GM12878 (cell line): ENCODE data around the gene RGMB. TPM values are rescaled to one million over a fixed set of nuclear protein-coding genes. Genes with fewer than 3 reads are reported as not detected.

ENCODE experiments used
- ATAC-seq: fragments of 200-7000 bp; cut with Tn5 transposase; 3 replicates; pipeline ENCODE4 v1.9.1; 2020; ENCODE audit warnings: mild to moderate bottlenecking, moderate library complexity
- BruUV-seq: library from RNA; stranded (reverse); fragments of 400-500 nt; replicated peaks from 2 replicates; lab custom pipeline; 2021; lab: Mats Ljungman, UMichigan
- CTCF ChIA-PET: fragments of 300-600 bp; sonication (Branson Sonifier 250); formaldehyde crosslinking; extraction: SDS; loops from one replicate; lab custom pipeline; 2021; ENCODE audit warnings: inconsistent platforms; lab: Yijun Ruan, JAX
- POLR2A ChIA-PET: fragments of 350-600 bp; formaldehyde crosslinking; extraction: SDS; loops from one replicate; lab custom pipeline; 2021; ENCODE audit warnings: inconsistent platforms; lab: Charles Lee
- RAD21 ChIA-PET: fragments of 300-600 bp; sonication (Branson Sonifier 250); formaldehyde crosslinking; loops from one replicate; lab custom pipeline; 2023; ENCODE audit warnings: antibody characterized with exemption; ENCODE audit not compliant: unreplicated experiment; lab: Charles Lee
- SMC1A ChIA-PET: fragments of 300-600 bp; sonication (Branson Sonifier 250); formaldehyde crosslinking; loops from one replicate; lab custom pipeline; 2023; ENCODE audit not compliant: unreplicated experiment, uncharacterized antibody; lab: Charles Lee
- DNase-seq: peaks from one replicate; pipeline ENCODE4 v3.0.0-alpha.2; 2011; ENCODE audit warnings: low read depth, low spot score
- FAIRE-seq: peaks from 3 replicates; lab custom pipeline; 2011; peaks lifted over from hg19 to GRCh38; lab: Jason Lieb, UNC
- H2AFZ ChIP-seq: 2 replicates; pipeline ENCODE4 v1.6.0; 2011; ENCODE audit warnings: low read depth, low read length, control low read depth; ENCODE audit not compliant: control insufficient read depth
- H3K27ac ChIP-seq: 2 replicates; pipeline ENCODE4 v1.5.1; 2011; ENCODE audit warnings: control low read depth; ENCODE audit not compliant: control insufficient read depth, insufficient read depth
- H3K27me3 ChIP-seq, 2 experiments: replicated peaks in 1 of 2; 2 replicates each; pipeline versions ENCODE4 v1.6.0 to v1.6.1; 2011; ENCODE audit warnings: low read length in 1 of 2; ENCODE audit not compliant: control insufficient read depth in 2 of 2, insufficient read depth in 2 of 2
- H3K36me3 ChIP-seq, 2 experiments: 2 replicates each; pipeline ENCODE4 v1.5.1; 2011; ENCODE audit warnings: low read length in 1 of 2; ENCODE audit not compliant: control insufficient read depth in 2 of 2, insufficient read depth in 2 of 2
- H3K4me1 ChIP-seq: 2 replicates; pipeline ENCODE4 v1.6.1; 2011; ENCODE audit warnings: mild to moderate bottlenecking, low read length, moderate library complexity, mixed read lengths; ENCODE audit not compliant: control insufficient read depth, insufficient read depth
- H3K4me2 ChIP-seq: 2 replicates; pipeline ENCODE4 v1.6.0; 2011; ENCODE audit warnings: control low read depth; ENCODE audit not compliant: control insufficient read depth, insufficient read depth
- H3K4me3 ChIP-seq: fragments of 200-600 bp; sonication (generic); 2 replicates; pipeline ENCODE4 v1.5.1; 2016
- H3K79me2 ChIP-seq: 2 replicates; pipeline ENCODE4 v1.6.0; 2011; ENCODE audit warnings: low read length; ENCODE audit not compliant: control insufficient read depth, insufficient read depth
- H3K9ac ChIP-seq: 2 replicates; pipeline ENCODE4 v1.8.0; 2011; ENCODE audit warnings: low read length, control low read depth, mixed read lengths; ENCODE audit not compliant: control insufficient read depth, insufficient read depth
- H3K9me3 ChIP-seq: replicated peaks from 3 replicates; pipeline ENCODE4 v1.5.1; 2011; ENCODE audit warnings: mild to moderate bottlenecking, low read length; ENCODE audit not compliant: control insufficient read depth, insufficient read depth
- H4K20me1 ChIP-seq: 2 replicates; pipeline ENCODE4 v1.6.0; 2011; ENCODE audit not compliant: control insufficient read depth, insufficient read depth
- CHD4 ChIP-seq: fragments of 200-600 bp; sonication (generic); IDR thresholded peaks from 2 replicates; pipeline ENCODE4 v1.6.1; 2016; ENCODE audit warnings: mild to moderate bottlenecking
- GABPA ChIP-seq: IDR thresholded peaks from 2 replicates; pipeline ENCODE4 v1.6.1; 2014; ENCODE audit warnings: antibody characterized with exemption, low read depth, mild to moderate bottlenecking, inconsistent platforms
- MTA2 ChIP-seq: fragments of 450-650 bp; IDR thresholded peaks from 2 replicates; pipeline ENCODE4 v1.6.1; 2016; ENCODE audit warnings: low read depth, mild to moderate bottlenecking, moderate library complexity
- NBN ChIP-seq: fragments of 450-650 bp; IDR thresholded peaks from 2 replicates; pipeline ENCODE4 v1.6.1; 2016
- RFX5 ChIP-seq: IDR thresholded peaks from 2 replicates; pipeline ENCODE4 v1.6.1; 2011; ENCODE audit warnings: low read depth, low read length, improper control_type of control experiment
- SMAD5 ChIP-seq: IDR thresholded peaks from 2 replicates; pipeline ENCODE4 v1.6.1; 2016; ENCODE audit warnings: antibody characterized with exemption, low read depth
- SRF ChIP-seq, 2 experiments: IDR thresholded peaks; 2 replicates each; pipeline ENCODE4 v1.6.1; 2011; ENCODE audit warnings: low read depth in 2 of 2, low read length in 2 of 2, mild to moderate bottlenecking in 1 of 2, moderate library complexity in 1 of 2
- TAF1 ChIP-seq: IDR thresholded peaks from 2 replicates; pipeline ENCODE4 v1.6.1; 2011; ENCODE audit warnings: mild to moderate bottlenecking, low read depth, low read length, borderline replicate concordance
- WGBS: methylation state at CpG from one replicate; pipeline ENCODE4 v1.1.6; 2016; ENCODE audit warnings: low lambda C conversion rate; ENCODE audit not compliant: insufficient replicate concordance, insufficient coverage; ENCODE audit errors: missing lambda C conversion rate; 5-methylcytosine and 5-hydroxymethylcytosine counted together
- in situ Hi-C: fragments of 300-500 bp; cut with MboI; formaldehyde crosslinking; loops from 9 replicates; pipeline ENCODE4 v1.14.3; 2018; ENCODE audit warnings: mixed read lengths
- intact Hi-C: fragments of 100-400 bp; cut with micrococcal nuclease; formaldehyde crosslinking; loops from one replicate; pipeline ENCODE4 v1.14.2; 2022; ENCODE audit not compliant: unreplicated experiment
- polyA plus RNA-seq, 11 experiments: library from polyadenylated mRNA; depleted of rRNA in 4 of 11; unstranded in 6 of 11; stranded (reverse) in 5 of 11; fragments of >200 nt; fragmentation: Nextera tagmentation in 4 of 11; fragmentation: Illumina TruSeq in 1 of 11; extraction: Ambion mirVana in 4 of 11; extraction: Trizol in 1 of 11; gene quantifications; 1 replicate in 1 of 11; 2 replicates in 10 of 11; pipeline versions ENCODE4 v1.2.1 to v1.2.3, GENCODE V29; 2011 to 2016; ENCODE audit warnings: inconsistent platforms in 2 of 11, missing spikeins in 2 of 11, low read depth in 1 of 11
- total RNA-seq, 4 experiments: library from RNA; depleted of rRNA in 3 of 4; stranded (reverse); fragments of >200 nt in 3 of 4; fragmentation: Illumina TruSeq in 1 of 4; extraction: Trizol in 1 of 4; gene quantifications; 2 replicates each; pipeline versions ENCODE4 v1.2.1 to v1.2.3, GENCODE V29; 2013 to 2021
- TF ChIP-seq, protein P1 (sequence below): fragments of 450-650 bp; IDR thresholded peaks from 2 replicates; pipeline ENCODE4 v1.6.1; 2017; ENCODE audit warnings: mild to moderate bottlenecking
- TF ChIP-seq, protein P2 (sequence below): fragments of 450-650 bp; IDR thresholded peaks from 2 replicates; pipeline ENCODE4 v1.6.1; 2014; ENCODE audit warnings: mild to moderate bottlenecking
- TF ChIP-seq, protein P3 (sequence below): IDR thresholded peaks from 2 replicates; pipeline ENCODE4 v1.6.1; 2012; ENCODE audit warnings: mild to moderate bottlenecking, low read depth, low read length

RGMB gene
- total and polyA plus RNA-seq, 10 of the 15 experiments (the other 5 are each of a cell fraction or from before 2014, with no cell fraction given): 1.3 to 15.3 (median 7.4) TPM

DNA sequence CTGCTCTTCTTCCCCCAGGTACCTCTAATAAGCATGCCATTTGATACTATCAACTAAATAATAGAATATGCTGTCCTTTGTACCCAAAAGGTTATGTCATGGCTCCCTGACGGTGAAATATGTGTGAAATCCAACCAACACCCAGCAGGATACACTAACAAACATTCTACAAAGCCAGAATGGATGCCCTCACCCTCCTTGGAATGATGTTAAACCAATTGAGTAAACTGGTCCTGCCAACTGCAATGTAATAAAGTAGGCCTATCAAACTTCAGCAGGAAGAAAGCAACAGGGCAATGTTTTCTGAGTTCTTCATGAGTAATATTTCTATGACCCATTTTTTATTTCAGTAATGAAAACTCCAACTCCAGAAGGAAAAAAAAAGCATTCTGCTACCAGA lies 24.9 kb downstream of the RGMB start:
- H3K27me3 ChIP-seq: no peaks in the 10 kb centered on the region
- H3K4me3 ChIP-seq: no peak overlapping the region
- 59% methylated on average over 1 of the region's 1 CpG for whole genome bisulfite sequencing
- FAIRE-seq: no peak
- no peaks in the 10 kb centered on the region for H3K9me3 ChIP-seq
- no peaks in the 10 kb centered on the region for H4K20me1 ChIP-seq
- ChIA-PET RAD21 (interaction anchor here (0.7 kb wide), 1 partner anchor 275 kb away, joined by 3 read pairs; no protein-coding TSS in a partner anchor), SMC1A (interaction anchor here (1.1 kb wide), 1 partner anchor 263 kb away, joined by 3 read pairs; no protein-coding TSS in a partner anchor), POLR2A (no interaction called here), CTCF (interaction anchor here (1.5 to 7.1 kb wide), 3 partner anchors 20 to 262 kb away, joined by 4 to 104 read pairs (median 20); partner anchors contain the start of gene RGMB)
- no peak overlapping the region for H3K27ac ChIP-seq
- in situ Hi-C loops (no loop called here), intact Hi-C loops (no loop called here)
- no peak overlapping the region for H3K4me2 ChIP-seq
- H3K4me1 ChIP-seq: no peaks in the 10 kb centered on the region
- H3K36me3 ChIP-seq: peaks cover under 1 to 2% of the 10 kb centered on the region in 2 experiments; a peak in 2 of 4 replicates
- no peak overlapping the region for H3K9ac ChIP-seq
- ATAC-seq: no peak
- no peak for DNase-seq
- no TSS peak for BruUV-seq
- H2AFZ ChIP-seq: no peak overlapping the region
- TF ChIP-seq GABPA: no peak
- TF ChIP-seq SMAD5: no peak
- TF ChIP-seq SRF (IDR thresholded peaks at IDR 0.05; ENCODE audit: low read depth in 2 of 2, low read length in 2 of 2): no peak
- no peaks in the 10 kb centered on the region for H3K79me2 ChIP-seq

DNA sequence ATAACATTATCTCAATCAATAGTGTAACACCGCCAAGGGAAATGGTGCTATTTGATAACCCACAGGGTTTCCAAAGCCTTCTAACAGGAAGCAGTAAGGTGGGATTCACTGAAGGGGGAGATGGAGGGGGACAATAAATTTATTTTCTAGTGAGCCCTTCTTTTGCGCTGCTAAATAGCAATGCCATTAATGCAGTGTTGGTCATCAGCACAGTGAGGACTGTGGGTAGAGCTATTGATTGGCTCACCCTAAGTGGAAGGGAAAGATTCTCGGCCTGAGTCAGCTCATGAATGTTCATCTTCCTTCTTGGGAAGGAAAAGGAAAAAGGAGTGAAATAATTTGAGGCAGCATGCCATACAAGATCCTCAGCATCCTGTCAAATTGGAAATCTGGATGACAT lies 25.4 kb downstream of the RGMB start:
- BruUV-seq: no TSS peak
- WGBS: 84% methylated on average over 3 of the region's 3 CpGs
- ChIA-PET POLR2A (no interaction called here), CTCF (interaction anchor here (1.5 to 7.1 kb wide), 2 partner anchors 29 to 262 kb away, joined by 4 to 104 read pairs; partner anchors contain the start of gene RGMB), RAD21 (interaction anchor here (0.7 kb wide), 1 partner anchor 1568 kb away, joined by 4 read pairs; no protein-coding TSS in a partner anchor), SMC1A (no interaction called here)
- Histone ChIP-seq H4K20me1 (no peaks in the 10 kb centered on the region), H3K4me2 (no peak overlapping the region), H3K79me2 (no peaks in the 10 kb centered on the region), H3K9ac (no peak overlapping the region), H3K4me3 (no peak overlapping the region), H3K9me3 (no peaks in the 10 kb centered on the region), H3K36me3 (0 out of 4 replicates have a peak, but pooled peaks cover 0 to 2% of the 10 kb centered on the region in 2 experiments), H3K4me1 (no peaks in the 10 kb centered on the region), H3K27ac (no peak overlapping the region), H3K27me3 (no peaks in the 10 kb centered on the region), H2AFZ (no peak overlapping the region)
- FAIRE-seq (no peak), DNase-seq (no peak), ATAC-seq (no peak)
- intact Hi-C loops (no loop called here), in situ Hi-C loops (no loop called here)
- TF ChIP-seq MTA2 (no peak), NBN (no peak), RFX5 (no peak), TAF1 (no peak), CHD4 (no peak)
- TF ChIP-seq, protein P1, sequence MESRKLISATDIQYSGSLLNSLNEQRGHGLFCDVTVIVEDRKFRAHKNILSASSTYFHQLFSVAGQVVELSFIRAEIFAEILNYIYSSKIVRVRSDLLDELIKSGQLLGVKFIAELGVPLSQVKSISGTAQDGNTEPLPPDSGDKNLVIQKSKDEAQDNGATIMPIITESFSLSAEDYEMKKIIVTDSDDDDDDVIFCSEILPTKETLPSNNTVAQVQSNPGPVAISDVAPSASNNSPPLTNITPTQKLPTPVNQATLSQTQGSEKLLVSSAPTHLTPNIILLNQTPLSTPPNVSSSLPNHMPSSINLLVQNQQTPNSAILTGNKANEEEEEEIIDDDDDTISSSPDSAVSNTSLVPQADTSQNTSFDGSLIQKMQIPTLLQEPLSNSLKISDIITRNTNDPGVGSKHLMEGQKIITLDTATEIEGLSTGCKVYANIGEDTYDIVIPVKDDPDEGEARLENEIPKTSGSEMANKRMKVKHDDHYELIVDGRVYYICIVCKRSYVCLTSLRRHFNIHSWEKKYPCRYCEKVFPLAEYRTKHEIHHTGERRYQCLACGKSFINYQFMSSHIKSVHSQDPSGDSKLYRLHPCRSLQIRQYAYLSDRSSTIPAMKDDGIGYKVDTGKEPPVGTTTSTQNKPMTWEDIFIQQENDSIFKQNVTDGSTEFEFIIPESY: no peak
- TF ChIP-seq, protein P2, sequence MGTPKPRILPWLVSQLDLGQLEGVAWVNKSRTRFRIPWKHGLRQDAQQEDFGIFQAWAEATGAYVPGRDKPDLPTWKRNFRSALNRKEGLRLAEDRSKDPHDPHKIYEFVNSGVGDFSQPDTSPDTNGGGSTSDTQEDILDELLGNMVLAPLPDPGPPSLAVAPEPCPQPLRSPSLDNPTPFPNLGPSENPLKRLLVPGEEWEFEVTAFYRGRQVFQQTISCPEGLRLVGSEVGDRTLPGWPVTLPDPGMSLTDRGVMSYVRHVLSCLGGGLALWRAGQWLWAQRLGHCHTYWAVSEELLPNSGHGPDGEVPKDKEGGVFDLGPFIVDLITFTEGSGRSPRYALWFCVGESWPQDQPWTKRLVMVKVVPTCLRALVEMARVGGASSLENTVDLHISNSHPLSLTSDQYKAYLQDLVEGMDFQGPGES: no peak
- TF ChIP-seq, protein P3, sequence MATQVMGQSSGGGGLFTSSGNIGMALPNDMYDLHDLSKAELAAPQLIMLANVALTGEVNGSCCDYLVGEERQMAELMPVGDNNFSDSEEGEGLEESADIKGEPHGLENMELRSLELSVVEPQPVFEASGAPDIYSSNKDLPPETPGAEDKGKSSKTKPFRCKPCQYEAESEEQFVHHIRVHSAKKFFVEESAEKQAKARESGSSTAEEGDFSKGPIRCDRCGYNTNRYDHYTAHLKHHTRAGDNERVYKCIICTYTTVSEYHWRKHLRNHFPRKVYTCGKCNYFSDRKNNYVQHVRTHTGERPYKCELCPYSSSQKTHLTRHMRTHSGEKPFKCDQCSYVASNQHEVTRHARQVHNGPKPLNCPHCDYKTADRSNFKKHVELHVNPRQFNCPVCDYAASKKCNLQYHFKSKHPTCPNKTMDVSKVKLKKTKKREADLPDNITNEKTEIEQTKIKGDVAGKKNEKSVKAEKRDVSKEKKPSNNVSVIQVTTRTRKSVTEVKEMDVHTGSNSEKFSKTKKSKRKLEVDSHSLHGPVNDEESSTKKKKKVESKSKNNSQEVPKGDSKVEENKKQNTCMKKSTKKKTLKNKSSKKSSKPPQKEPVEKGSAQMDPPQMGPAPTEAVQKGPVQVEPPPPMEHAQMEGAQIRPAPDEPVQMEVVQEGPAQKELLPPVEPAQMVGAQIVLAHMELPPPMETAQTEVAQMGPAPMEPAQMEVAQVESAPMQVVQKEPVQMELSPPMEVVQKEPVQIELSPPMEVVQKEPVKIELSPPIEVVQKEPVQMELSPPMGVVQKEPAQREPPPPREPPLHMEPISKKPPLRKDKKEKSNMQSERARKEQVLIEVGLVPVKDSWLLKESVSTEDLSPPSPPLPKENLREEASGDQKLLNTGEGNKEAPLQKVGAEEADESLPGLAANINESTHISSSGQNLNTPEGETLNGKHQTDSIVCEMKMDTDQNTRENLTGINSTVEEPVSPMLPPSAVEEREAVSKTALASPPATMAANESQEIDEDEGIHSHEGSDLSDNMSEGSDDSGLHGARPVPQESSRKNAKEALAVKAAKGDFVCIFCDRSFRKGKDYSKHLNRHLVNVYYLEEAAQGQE: no peak
